ENCODE results near the gene KLRF1. TPM values are rescaled to one million over a fixed set of nuclear protein-coding genes. Genes with fewer than 3 reads are reported as not detected.

Gene KLRF1
- total RNA-seq, 1 donor from 2014 or later = not detected

GRCh38 chr12:9809338-9809737, 17.9 kb upstream of the KLRF1 start:
- no peak overlapping the region for H3K27ac ChIP-seq (ENCODE audit: low read depth, low read length)
- no peaks in the 10 kb centered on the region for H4K20me1 ChIP-seq (ENCODE audit: insufficient read depth, low read length)
- DNase-seq (ENCODE audit: low read depth) (no peak), FAIRE-seq (no peak)
- H3K9ac ChIP-seq (ENCODE audit: low read length) = no peak overlapping the region
- H3K9me3 ChIP-seq (ENCODE audit: insufficient read depth, low read depth, low read length) = no peaks in the 10 kb centered on the region
- TF ChIP-seq EZH2 (IDR thresholded peaks at IDR 0.05; ENCODE audit: insufficient read depth, low read length) (no peak), CTCF (IDR thresholded peaks at IDR 0.05; ENCODE audit: insufficient read depth, low read depth, low read length) (no peak)
- no peak overlapping the region for H2AFZ ChIP-seq (ENCODE audit: low read depth, low read length)
- no peaks in the 10 kb centered on the region for H3K36me3 ChIP-seq (ENCODE audit: insufficient read depth, low read length)
- no peaks in the 10 kb centered on the region for H3K4me1 ChIP-seq (ENCODE audit: insufficient read depth, low read length)
- no peak overlapping the region for H3K27ac Mint-ChIP-seq (ENCODE audit: unreplicated experiment)
- no peaks in the 10 kb centered on the region for H3K9me3 Mint-ChIP-seq (ENCODE audit: unreplicated experiment)
- no peak overlapping the region for H3K4me3 ChIP-seq (ENCODE audit: insufficient read depth, low read depth, low read length)
- H3K4me2 ChIP-seq (ENCODE audit: low read length) = no peak overlapping the region
- peaks cover 3% of the 10 kb centered on the region for H3K27me3 ChIP-seq (ENCODE audit: insufficient read depth, low read length)
- no peaks in the 10 kb centered on the region for H3K79me2 ChIP-seq (ENCODE audit: insufficient read depth, low read length)
- no peaks in the 10 kb centered on the region for H3K36me3 Mint-ChIP-seq (ENCODE audit: low read depth, unreplicated experiment)
- H3K4me3 Mint-ChIP-seq (ENCODE audit: unreplicated experiment) = no peak overlapping the region
- H3K4me1 Mint-ChIP-seq (ENCODE audit: low read depth, unreplicated experiment) = no peaks in the 10 kb centered on the region
- no peaks in the 10 kb centered on the region for H3K27me3 Mint-ChIP-seq (ENCODE audit: low read depth, unreplicated experiment)

GRCh38 chr12:9809866-9810265, 17.4 kb upstream of the KLRF1 start:
- FAIRE-seq (no peak), DNase-seq (ENCODE audit: low read depth) (no peak)
- no peaks in the 10 kb centered on the region for H3K36me3 Mint-ChIP-seq (ENCODE audit: low read depth, unreplicated experiment)
- Histone ChIP-seq H3K4me3 (ENCODE audit: insufficient read depth, low read depth, low read length) (no peak overlapping the region), H2AFZ (ENCODE audit: low read depth, low read length) (no peak overlapping the region), H3K4me1 (ENCODE audit: insufficient read depth, low read length) (no peaks in the 10 kb centered on the region), H3K9ac (ENCODE audit: low read length) (no peak overlapping the region), H3K9me3 (ENCODE audit: insufficient read depth, low read depth, low read length) (no peaks in the 10 kb centered on the region), H3K27ac (ENCODE audit: low read depth, low read length) (no peak overlapping the region), H3K4me2 (ENCODE audit: low read length) (no peak overlapping the region), H4K20me1 (ENCODE audit: insufficient read depth, low read length) (no peaks in the 10 kb centered on the region), H3K79me2 (ENCODE audit: insufficient read depth, low read length) (no peaks in the 10 kb centered on the region), H3K27me3 (ENCODE audit: insufficient read depth, low read length) (peaks cover 3% of the 10 kb centered on the region), H3K36me3 (ENCODE audit: insufficient read depth, low read length) (no peaks in the 10 kb centered on the region)
- TF ChIP-seq CTCF (IDR thresholded peaks at IDR 0.05; ENCODE audit: insufficient read depth, low read depth, low read length) (no peak), EZH2 (IDR thresholded peaks at IDR 0.05; ENCODE audit: insufficient read depth, low read length) (no peak)
- no peak overlapping the region for H3K27ac Mint-ChIP-seq (ENCODE audit: unreplicated experiment)
- no peaks in the 10 kb centered on the region for H3K9me3 Mint-ChIP-seq (ENCODE audit: unreplicated experiment)
- no peaks in the 10 kb centered on the region for H3K4me1 Mint-ChIP-seq (ENCODE audit: low read depth, unreplicated experiment)
- no peaks in the 10 kb centered on the region for H3K27me3 Mint-ChIP-seq (ENCODE audit: low read depth, unreplicated experiment)
- no peak overlapping the region for H3K4me3 Mint-ChIP-seq (ENCODE audit: unreplicated experiment)

- no peak overlapping the region for H2AFZ ChIP-seq (ENCODE audit: low read depth, low read length)
- no peaks in the 10 kb centered on the region for H3K36me3 ChIP-seq (ENCODE audit: insufficient read depth, low read length)
- H3K9me3 Mint-ChIP-seq (ENCODE audit: unreplicated experiment) = no peaks in the 10 kb centered on the region
- H3K4me3 ChIP-seq (ENCODE audit: insufficient read depth, low read depth, low read length) = no peak overlapping the region
- H3K27me3 Mint-ChIP-seq (ENCODE audit: low read depth, unreplicated experiment) = no peaks in the 10 kb centered on the region
- peaks cover 3% of the 10 kb centered on the region for H3K27me3 ChIP-seq (ENCODE audit: insufficient read depth, low read length)
- no peaks in the 10 kb centered on the region for H3K9me3 ChIP-seq (ENCODE audit: insufficient read depth, low read depth, low read length)
- TF ChIP-seq EZH2 (IDR thresholded peaks at IDR 0.05; ENCODE audit: insufficient read depth, low read length) (no peak), CTCF (IDR thresholded peaks at IDR 0.05; ENCODE audit: insufficient read depth, low read depth, low read length) (no peak)
- no peak overlapping the region for H3K4me3 Mint-ChIP-seq (ENCODE audit: unreplicated experiment)
- no peaks in the 10 kb centered on the region for H3K4me1 Mint-ChIP-seq (ENCODE audit: low read depth, unreplicated experiment)
- H3K27ac ChIP-seq (ENCODE audit: low read depth, low read length) = no peak overlapping the region
- no peaks in the 10 kb centered on the region for H3K36me3 Mint-ChIP-seq (ENCODE audit: low read depth, unreplicated experiment)
- no peak for DNase-seq (ENCODE audit: low read depth)
- FAIRE-seq = no peak
- no peaks in the 10 kb centered on the region for H4K20me1 ChIP-seq (ENCODE audit: insufficient read depth, low read length)
- H3K4me1 ChIP-seq (ENCODE audit: insufficient read depth, low read length) = no peaks in the 10 kb centered on the region
- no peaks in the 10 kb centered on the region for H3K79me2 ChIP-seq (ENCODE audit: insufficient read depth, low read length)
- no peak overlapping the region for H3K9ac ChIP-seq (ENCODE audit: low read length)
- no peak overlapping the region for H3K4me2 ChIP-seq (ENCODE audit: low read length)
- H3K27ac Mint-ChIP-seq (ENCODE audit: unreplicated experiment) = no peak overlapping the region
These were observed 16.6 kb upstream of the KLRF1 start for GRCh38 chr12:9810671-9811070.
